Amniotic epithelial cell (primary cell): ENCODE results near the gene RLIM.

Experiments
- DNase-seq: peaks from one replicate; pipeline ENCODE4 v3.0.0-alpha.2; 2010; ENCODE audit warnings: low read depth

The RLIM gene

GRCh38 chrX:74536832-74537371 is 77.5 kb downstream of the RLIM start:
- DNase-seq, result peak; percentile 63

GRCh38 chrX:74536152-74536831 is 78.1 kb downstream of the RLIM start:
- DNase-seq, result peak; percentile 76

DNA sequence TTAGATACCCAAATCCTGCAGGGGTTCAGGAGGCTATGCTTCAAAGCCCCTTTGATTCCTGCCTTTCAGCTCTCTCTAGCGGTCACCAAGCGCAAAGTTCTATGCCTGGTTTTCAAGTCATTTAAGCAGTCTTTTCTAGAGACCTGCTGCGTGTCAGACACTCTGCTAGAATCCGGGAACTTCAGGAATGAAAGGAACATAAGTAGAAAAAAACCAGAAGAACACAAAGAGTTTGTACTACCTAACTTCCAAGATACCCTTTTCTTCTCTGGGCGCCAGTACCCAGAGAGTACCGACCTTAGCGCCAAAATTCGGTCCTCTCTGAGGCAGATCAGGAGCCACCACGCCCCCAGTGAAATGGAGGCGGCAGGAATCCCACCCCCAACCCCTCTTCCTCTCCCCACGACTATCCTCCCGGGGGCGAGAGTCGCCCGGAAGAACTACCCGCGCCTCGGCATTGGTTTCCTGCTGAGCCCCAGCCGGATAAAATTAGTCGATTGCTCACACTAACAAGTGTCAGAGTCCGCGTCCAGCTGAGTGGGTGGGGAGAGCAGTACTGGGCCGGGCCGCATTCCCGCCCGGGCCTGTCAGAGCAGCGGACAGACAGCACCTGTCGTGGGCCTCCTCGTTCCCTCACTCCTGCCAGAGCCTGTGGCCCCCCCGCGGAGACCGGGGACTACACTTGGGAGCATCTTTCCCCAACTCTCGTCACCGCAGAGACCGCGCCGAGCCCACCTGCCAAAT is 78.8 kb downstream of the RLIM start:
- DNase-seq, result peak; percentile 52
